Fibroblast of skin of abdomen (primary cell): ENCODE data around the gene HYI. TPM values are rescaled to one million over a fixed set of nuclear protein-coding genes. Genes with fewer than 3 reads are reported as not detected.
"Not testable (repeated sequence)": the region's sequence is repeated elsewhere in the genome, so short reads cannot be mapped to it uniquely, and the experiment has no call there.

Experiments used
- DNase-seq: peaks from one replicate; pipeline ENCODE4 v3.0.0-alpha.2; 2013
- polyA plus RNA-seq, 2 experiments: library from polyadenylated mRNA; unstranded; fragments of 120-200 nt; gene quantifications; one replicate each; pipeline ENCODE4 v1.2.1, GENCODE V29; 2013; ENCODE audit not compliant: insufficient read length in 2 of 2

The HYI gene
- 34.9 TPM for polyA plus RNA-seq (2013, experiment 1 of 2; ENCODE audit: insufficient read length)
- 35.0 TPM for polyA plus RNA-seq (2013, experiment 2 of 2; ENCODE audit: insufficient read length)

GRCh38 chr1:43453442-43454269 lies at the start of gene HYI:
TSS of gene HYI (minus strand) at chr1:43453931. CDS start at chr1:43453793, 138 bp downstream.
- DNase-seq, result peak; percentile 90

- DNase-seq, result not testable (repeated sequence)
Observed at GRCh38 chr1:43501806-43502205, 48.1 kb upstream of the HYI start.

- DNase-seq, result no peak
Observed at GRCh38 chr1:43499898-43500297, 46.2 kb upstream of the HYI start.

GRCh38 chr1:43495204-43495603 lies 41.5 kb upstream of the HYI start:
- no peak for DNase-seq

GRCh38 chr1:43493661-43494450 lies 40.1 kb upstream of the HYI start:
- peak; percentile 25 for DNase-seq

- no peak for DNase-seq
Observed at GRCh38 chr1:43492826-43493225, 39.1 kb upstream of the HYI start.

GRCh38 chr1:43491061-43491460 lies 37.3 kb upstream of the HYI start:
- DNase-seq, result no peak

- DNase-seq, result no peak
Observed at GRCh38 chr1:43488165-43488564, 34.4 kb upstream of the HYI start.

- DNase-seq, result peak; percentile 42
Observed at GRCh38 chr1:43484367-43484766, 30.6 kb upstream of the HYI start.

- DNase-seq, result no peak
Observed at GRCh38 chr1:43482215-43482614, 28.5 kb upstream of the HYI start.

GRCh38 chr1:43481491-43481890 lies 27.8 kb upstream of the HYI start:
- DNase-seq, result peak; percentile 69

- no peak for DNase-seq
Observed at GRCh38 chr1:43479414-43479813, 25.7 kb upstream of the HYI start.

- DNase-seq, result no peak
Observed at GRCh38 chr1:43477716-43478115, 24.0 kb upstream of the HYI start.

- DNase-seq, result peak; percentile 75
Observed at GRCh38 chr1:43475611-43476401, 22.1 kb upstream of the HYI start.

- no peak for DNase-seq
Observed at GRCh38 chr1:43473463-43473862, 19.7 kb upstream of the HYI start.

GRCh38 chr1:43472463-43473151 lies 18.9 kb upstream of the HYI start:
- peak; percentile 97 for DNase-seq

GRCh38 chr1:43472087-43472462 lies 18.3 kb upstream of the HYI start:
- DNase-seq, result no peak

- DNase-seq, result no peak
Observed at GRCh38 chr1:43469932-43470331, 16.2 kb upstream of the HYI start.

- DNase-seq, result no peak
Observed at GRCh38 chr1:43468414-43468813, 14.7 kb upstream of the HYI start.

GRCh38 chr1:43466403-43466802 lies 12.7 kb upstream of the HYI start:
- peak; percentile 22 for DNase-seq

GRCh38 chr1:43465505-43466067 lies 11.9 kb upstream of the HYI start:
- no peak for DNase-seq
